OCI-LY1 (cell line): Measurements from ENCODE around the gene PSME4.

Experiments used
- EZH2 ChIP-seq: fragments of 200-600 bp; sonication (generic), shearing (Covaris generic); IDR thresholded peaks from 2 replicates; pipeline ENCODE4 v1.8.0; 2017; ENCODE audit warnings: borderline replicate concordance, mixed run types, mild to moderate bottlenecking, antibody characterized with exemption, low read length, moderate library complexity, mixed read lengths
- TF ChIP-seq, protein P1 (sequence below): fragments of 200-600 bp; sonication (generic), shearing (Covaris generic); IDR thresholded peaks from 2 replicates; pipeline ENCODE4 v1.5.1; 2017; ENCODE audit warnings: mild to moderate bottlenecking, antibody characterized with exemption, low read length, moderate library complexity, mixed read lengths

DNA sequence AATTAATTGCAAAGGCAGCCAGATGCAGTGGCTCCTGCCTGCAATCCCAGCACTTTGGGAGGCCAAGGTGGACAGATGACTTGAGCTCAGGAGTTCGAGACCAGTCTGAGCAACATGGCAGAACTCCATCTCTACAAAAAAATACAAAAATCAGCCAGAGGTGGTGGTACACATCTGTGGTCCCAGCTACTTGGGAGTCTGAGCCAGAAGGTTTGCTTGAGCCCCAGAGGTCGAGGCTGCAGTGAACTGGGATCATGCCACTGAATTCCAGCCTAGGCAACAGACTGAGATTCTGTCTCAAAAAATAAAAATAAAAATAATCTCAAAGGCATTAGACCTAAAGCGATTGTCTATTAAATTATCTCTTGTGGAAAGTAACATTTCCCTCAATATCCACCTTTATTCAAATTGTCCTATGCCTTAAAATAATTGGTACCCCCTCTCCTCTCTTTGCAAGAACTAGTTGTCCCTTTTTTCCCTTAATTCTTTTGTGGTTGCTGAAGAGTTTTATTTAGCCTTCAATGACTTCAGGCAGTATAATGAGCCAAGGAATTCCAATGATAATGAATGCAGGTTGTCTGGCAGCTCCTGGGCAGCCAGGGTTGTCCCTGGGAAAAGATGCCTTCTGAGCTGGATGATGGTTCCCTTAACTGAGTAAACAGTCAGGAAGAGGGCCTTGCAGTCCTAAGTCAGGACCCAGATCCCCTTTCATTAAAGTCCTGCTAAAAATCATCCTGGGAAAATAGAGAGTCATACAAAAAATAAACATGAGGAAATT lies 143.2 kb downstream of the PSME4 start:
- TF ChIP-seq, protein P1, sequence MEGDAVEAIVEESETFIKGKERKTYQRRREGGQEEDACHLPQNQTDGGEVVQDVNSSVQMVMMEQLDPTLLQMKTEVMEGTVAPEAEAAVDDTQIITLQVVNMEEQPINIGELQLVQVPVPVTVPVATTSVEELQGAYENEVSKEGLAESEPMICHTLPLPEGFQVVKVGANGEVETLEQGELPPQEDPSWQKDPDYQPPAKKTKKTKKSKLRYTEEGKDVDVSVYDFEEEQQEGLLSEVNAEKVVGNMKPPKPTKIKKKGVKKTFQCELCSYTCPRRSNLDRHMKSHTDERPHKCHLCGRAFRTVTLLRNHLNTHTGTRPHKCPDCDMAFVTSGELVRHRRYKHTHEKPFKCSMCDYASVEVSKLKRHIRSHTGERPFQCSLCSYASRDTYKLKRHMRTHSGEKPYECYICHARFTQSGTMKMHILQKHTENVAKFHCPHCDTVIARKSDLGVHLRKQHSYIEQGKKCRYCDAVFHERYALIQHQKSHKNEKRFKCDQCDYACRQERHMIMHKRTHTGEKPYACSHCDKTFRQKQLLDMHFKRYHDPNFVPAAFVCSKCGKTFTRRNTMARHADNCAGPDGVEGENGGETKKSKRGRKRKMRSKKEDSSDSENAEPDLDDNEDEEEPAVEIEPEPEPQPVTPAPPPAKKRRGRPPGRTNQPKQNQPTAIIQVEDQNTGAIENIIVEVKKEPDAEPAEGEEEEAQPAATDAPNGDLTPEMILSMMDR = no peak
- no peak for TF ChIP-seq EZH2
